Brain microvascular endothelial cell (primary cell): ENCODE measurements around the gene IRX6.

Experiments
- DNase-seq: peaks from one replicate; pipeline ENCODE4 v3.0.0-alpha.2; 2020
- H3K27ac ChIP-seq: fragments of 250-450 bp; sonication (Bioruptor Pico); 2 replicates; pipeline ENCODE4 v1.5.1; 2020; ENCODE audit warnings: mild to moderate bottlenecking, moderate library complexity
- H3K27me3 ChIP-seq: fragments of 250-450 bp; sonication (Bioruptor Pico); replicated peaks from 2 replicates; pipeline ENCODE4 v1.5.1; 2020; ENCODE audit warnings: mild to moderate bottlenecking
- H3K36me3 ChIP-seq: fragments of 250-450 bp; sonication (Bioruptor Pico); replicated peaks from 2 replicates; pipeline ENCODE4 v1.5.1; 2020; ENCODE audit warnings: mild to moderate bottlenecking
- H3K4me3 ChIP-seq: 2 replicates; pipeline ENCODE4 v1.5.1; 2011; ENCODE audit warnings: low read depth, mild to moderate bottlenecking, control low read depth, low read length, moderate library complexity
- CTCF ChIP-seq: IDR thresholded peaks from 2 replicates; pipeline ENCODE4 v1.5.1; 2011; ENCODE audit warnings: low read depth, mild to moderate bottlenecking, moderate library complexity, low read length, control low read depth, inconsistent platforms; ENCODE audit errors: missing control alignments
- in situ Hi-C: cut with HindIII; loops from 2 replicates; pipeline ENCODE4 v1.10.0; 2017; ENCODE audit warnings: low sequenced_read_pairs, low pct_ligation_motif_present

The IRX6 gene

DNA sequence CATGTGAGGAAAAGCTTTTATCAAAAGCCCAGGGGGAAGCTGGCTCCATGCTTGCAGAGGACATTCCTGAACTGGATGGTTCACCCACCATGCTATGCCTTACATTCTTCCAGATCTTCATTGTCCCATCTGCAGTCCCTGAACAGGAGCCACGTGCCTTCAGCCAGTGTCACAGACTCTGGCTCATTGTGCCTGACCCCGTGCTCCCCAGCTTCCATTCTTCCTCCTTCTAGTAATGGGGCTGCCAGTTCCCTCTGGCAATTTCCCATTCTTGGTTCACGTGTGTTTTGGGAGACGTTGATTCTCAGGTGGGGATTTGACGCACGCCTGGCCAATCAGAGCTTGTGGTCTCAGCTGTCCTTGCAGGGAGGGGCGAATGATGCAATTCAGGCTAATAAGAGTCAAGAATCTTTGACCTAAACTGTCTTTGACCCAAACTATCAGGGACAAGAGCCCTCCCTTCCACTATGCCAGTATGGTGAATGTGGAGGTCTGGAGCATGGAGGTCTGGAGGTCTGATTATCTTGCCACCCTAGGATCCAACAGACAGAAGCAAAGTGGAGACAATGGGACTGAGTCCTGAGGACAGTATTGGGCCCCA, 52.7 kb downstream of the IRX6 start:
- TF ChIP-seq CTCF = no peak
- Histone ChIP-seq H3K36me3 (no peaks in the 10 kb centered on the region), H3K27ac (no peak overlapping the region), H3K27me3 (no peaks in the 10 kb centered on the region), H3K4me3 (no peak overlapping the region)
- DNase-seq = no peak
- in situ Hi-C loops = no loop called here

DNA sequence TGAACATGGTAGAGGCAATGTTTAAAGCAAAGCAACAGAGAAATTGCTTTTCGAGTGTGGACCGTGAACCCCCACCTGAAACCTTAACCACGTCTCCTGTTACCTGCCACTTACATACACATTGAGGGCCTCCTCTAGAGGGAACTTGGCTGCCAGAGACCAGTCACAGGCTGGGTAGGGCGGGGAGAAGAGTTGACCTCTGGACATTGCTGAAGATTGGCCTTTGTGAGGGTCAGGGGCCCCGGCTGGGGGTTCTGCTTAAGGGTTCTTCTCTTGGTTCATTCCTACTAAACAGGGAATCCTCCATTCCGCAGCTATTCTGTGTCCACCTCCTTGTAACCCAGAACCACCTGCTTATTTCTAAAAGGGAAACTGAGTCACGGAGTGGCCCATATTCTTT, 53.8 kb downstream of the IRX6 start:
- Histone ChIP-seq H3K4me3 (no peak overlapping the region), H3K27me3 (no peaks in the 10 kb centered on the region), H3K27ac (no peak overlapping the region), H3K36me3 (no peaks in the 10 kb centered on the region)
- DNase-seq = no peak
- no peak for TF ChIP-seq CTCF
- in situ Hi-C loops = no loop called here

GRCh38 chr16:55378616-55379015, 54.6 kb downstream of the IRX6 start:
- Histone ChIP-seq H3K4me3 (no peak overlapping the region), H3K27ac (no peak overlapping the region), H3K27me3 (no peaks in the 10 kb centered on the region), H3K36me3 (no peaks in the 10 kb centered on the region)
- no peak for TF ChIP-seq CTCF
- in situ Hi-C loops = no loop called here
- no peak for DNase-seq

GRCh38 chr16:55379371-55379770, 55.4 kb downstream of the IRX6 start:
- H3K36me3 ChIP-seq = no peaks in the 10 kb centered on the region
- no peak for DNase-seq
- no peak overlapping the region for H3K27ac ChIP-seq
- H3K27me3 ChIP-seq = no peaks in the 10 kb centered on the region
- H3K4me3 ChIP-seq = no peak overlapping the region
- no peak for TF ChIP-seq CTCF
- in situ Hi-C loops = no loop called here

- Histone ChIP-seq H3K27me3 (no peaks in the 10 kb centered on the region), H3K36me3 (no peaks in the 10 kb centered on the region), H3K27ac (no peak overlapping the region), H3K4me3 (no peak overlapping the region)
- no peak for DNase-seq
- in situ Hi-C loops = no loop called here
- TF ChIP-seq CTCF = no peak
These were observed 55.9 kb downstream of the IRX6 start for GRCh38 chr16:55379876-55380390.
